ENCODE data around the gene COL25A1.

The COL25A1 gene

GRCh38 chr4:108787724-108788123, 514.7 kb downstream of the COL25A1 start:
- DNase-seq (ENCODE audit: low spot score): no peak
- Histone ChIP-seq H3K4me3 (no peak overlapping the region), H3K27ac (no peak overlapping the region)
- no peak for TF ChIP-seq CTCF (IDR thresholded peaks at IDR 0.05)

GRCh38 chr4:108787106-108787505, 515.4 kb downstream of the COL25A1 start:
- DNase-seq (ENCODE audit: low spot score): no peak
- H3K27ac ChIP-seq: no peak overlapping the region
- no peak overlapping the region for H3K4me3 ChIP-seq
- no peak for TF ChIP-seq CTCF (IDR thresholded peaks at IDR 0.05)

- no peak for TF ChIP-seq CTCF (IDR thresholded peaks at IDR 0.05)
- no peak for DNase-seq (ENCODE audit: low spot score)
- Histone ChIP-seq H3K27ac (no peak overlapping the region), H3K4me3 (no peak overlapping the region)
Measured at GRCh38 chr4:108786351-108786750, 516.1 kb downstream of the COL25A1 start.

- no peak for TF ChIP-seq CTCF (IDR thresholded peaks at IDR 0.05)
- DNase-seq (ENCODE audit: low spot score): no peak
- no peak overlapping the region for H3K27ac ChIP-seq
- H3K4me3 ChIP-seq: no peak overlapping the region
Measured at GRCh38 chr4:108783665-108784463, 518.6 kb downstream of the COL25A1 start.

GRCh38 chr4:108779958-108780357, 522.5 kb downstream of the COL25A1 start:
- no peak for TF ChIP-seq CTCF (IDR thresholded peaks at IDR 0.05)
- Histone ChIP-seq H3K27ac (no peak overlapping the region), H3K4me3 (no peak overlapping the region)
- no peak for DNase-seq (ENCODE audit: low spot score)

GRCh38 chr4:108777388-108777787, 525.1 kb downstream of the COL25A1 start:
- Histone ChIP-seq H3K4me3 (no peak overlapping the region), H3K27ac (no peak overlapping the region)
- TF ChIP-seq CTCF (IDR thresholded peaks at IDR 0.05): no peak
- DNase-seq (ENCODE audit: low spot score): no peak

- DNase-seq (ENCODE audit: low spot score): no peak
- no peak for TF ChIP-seq CTCF (IDR thresholded peaks at IDR 0.05)
- Histone ChIP-seq H3K4me3 (no peak overlapping the region), H3K27ac (no peak overlapping the region)
Measured at GRCh38 chr4:108775921-108776320, 526.5 kb downstream of the COL25A1 start.

Data from coronary artery (tissue), 2 donors.